MM.1S (cell line): ENCODE measurements around the gene FRYL.

ENCODE experiments used
- EZH2 ChIP-seq: fragments of 300-600 bp; sonication (generic); optimal IDR thresholded peaks from 2 replicates; pipeline ENCODE3; 2017; ENCODE audit warnings: low read depth, mild to moderate bottlenecking, antibody characterized with exemption, low read length, mixed read lengths
- EZH2phosphoT487 ChIP-seq: fragments of 300-600 bp; sonication (generic); IDR thresholded peaks from 2 replicates; pipeline ENCODE4 v1.6.1; 2018; ENCODE audit warnings: antibody characterized with exemption, low read length
- TF ChIP-seq, protein P1 (sequence below): fragments of 300-600 bp; sonication (generic); IDR thresholded peaks from 2 replicates; pipeline ENCODE4 v1.5.1; 2016; ENCODE audit warnings: antibody characterized with exemption, low read length, mixed read lengths

DNA sequence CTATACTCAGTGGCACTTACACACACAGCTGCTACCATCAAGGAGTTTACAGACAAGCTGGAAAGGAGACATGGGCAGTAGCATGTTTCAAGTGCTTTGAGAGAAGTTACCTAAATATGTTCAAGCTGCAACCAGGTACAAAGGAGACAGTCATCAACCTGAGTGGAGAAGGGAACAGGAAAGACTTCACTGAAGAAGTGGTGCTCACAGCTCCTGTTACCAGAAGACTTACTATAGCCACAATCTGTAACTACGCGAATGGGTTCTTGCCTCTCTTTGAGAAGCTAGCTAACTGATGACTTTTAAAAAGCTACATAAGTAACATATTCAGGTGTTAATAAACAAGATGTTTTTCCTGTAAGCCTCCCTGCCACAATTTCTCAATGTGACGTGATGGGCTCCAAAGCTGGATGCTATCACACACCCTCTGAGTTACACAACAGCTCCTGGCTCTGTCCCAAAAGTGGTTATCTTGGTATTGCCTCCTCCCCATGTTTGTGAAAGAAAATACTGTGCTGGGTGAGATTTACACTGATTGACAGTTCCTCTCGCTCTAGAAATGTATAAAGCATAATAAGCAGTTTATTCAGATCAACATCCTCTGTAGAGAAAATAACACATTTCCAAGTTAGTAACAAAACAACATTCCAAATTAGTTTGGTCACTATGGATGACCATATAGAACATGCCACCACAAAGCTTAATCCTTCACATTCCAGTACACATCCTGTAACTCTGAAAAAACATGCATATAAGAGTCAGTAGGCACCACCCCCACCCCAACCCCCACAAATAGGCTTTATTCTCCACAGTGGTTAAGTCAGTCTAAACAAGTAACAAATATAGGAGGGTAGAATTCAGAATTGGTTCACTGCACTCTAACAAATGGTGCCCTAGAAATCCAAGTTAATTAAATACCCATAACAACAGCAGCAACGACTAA is 81.8 kb downstream of the FRYL start:
- TF ChIP-seq, protein P1, sequence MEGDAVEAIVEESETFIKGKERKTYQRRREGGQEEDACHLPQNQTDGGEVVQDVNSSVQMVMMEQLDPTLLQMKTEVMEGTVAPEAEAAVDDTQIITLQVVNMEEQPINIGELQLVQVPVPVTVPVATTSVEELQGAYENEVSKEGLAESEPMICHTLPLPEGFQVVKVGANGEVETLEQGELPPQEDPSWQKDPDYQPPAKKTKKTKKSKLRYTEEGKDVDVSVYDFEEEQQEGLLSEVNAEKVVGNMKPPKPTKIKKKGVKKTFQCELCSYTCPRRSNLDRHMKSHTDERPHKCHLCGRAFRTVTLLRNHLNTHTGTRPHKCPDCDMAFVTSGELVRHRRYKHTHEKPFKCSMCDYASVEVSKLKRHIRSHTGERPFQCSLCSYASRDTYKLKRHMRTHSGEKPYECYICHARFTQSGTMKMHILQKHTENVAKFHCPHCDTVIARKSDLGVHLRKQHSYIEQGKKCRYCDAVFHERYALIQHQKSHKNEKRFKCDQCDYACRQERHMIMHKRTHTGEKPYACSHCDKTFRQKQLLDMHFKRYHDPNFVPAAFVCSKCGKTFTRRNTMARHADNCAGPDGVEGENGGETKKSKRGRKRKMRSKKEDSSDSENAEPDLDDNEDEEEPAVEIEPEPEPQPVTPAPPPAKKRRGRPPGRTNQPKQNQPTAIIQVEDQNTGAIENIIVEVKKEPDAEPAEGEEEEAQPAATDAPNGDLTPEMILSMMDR, result no peak
- TF ChIP-seq EZH2 (no peak), EZH2phosphoT487 (no peak)
